Measurements from ENCODE around the gene BRI3BP.

- no peak for TF ChIP-seq POLR2A (IDR thresholded peaks at IDR 0.05)
- TF ChIP-seq, protein P1, sequence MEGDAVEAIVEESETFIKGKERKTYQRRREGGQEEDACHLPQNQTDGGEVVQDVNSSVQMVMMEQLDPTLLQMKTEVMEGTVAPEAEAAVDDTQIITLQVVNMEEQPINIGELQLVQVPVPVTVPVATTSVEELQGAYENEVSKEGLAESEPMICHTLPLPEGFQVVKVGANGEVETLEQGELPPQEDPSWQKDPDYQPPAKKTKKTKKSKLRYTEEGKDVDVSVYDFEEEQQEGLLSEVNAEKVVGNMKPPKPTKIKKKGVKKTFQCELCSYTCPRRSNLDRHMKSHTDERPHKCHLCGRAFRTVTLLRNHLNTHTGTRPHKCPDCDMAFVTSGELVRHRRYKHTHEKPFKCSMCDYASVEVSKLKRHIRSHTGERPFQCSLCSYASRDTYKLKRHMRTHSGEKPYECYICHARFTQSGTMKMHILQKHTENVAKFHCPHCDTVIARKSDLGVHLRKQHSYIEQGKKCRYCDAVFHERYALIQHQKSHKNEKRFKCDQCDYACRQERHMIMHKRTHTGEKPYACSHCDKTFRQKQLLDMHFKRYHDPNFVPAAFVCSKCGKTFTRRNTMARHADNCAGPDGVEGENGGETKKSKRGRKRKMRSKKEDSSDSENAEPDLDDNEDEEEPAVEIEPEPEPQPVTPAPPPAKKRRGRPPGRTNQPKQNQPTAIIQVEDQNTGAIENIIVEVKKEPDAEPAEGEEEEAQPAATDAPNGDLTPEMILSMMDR (IDR thresholded peaks at IDR 0.05): no peak
These were observed 24.8 kb upstream of the BRI3BP start for GRCh38 chr12:124968656-124969055.
